Stimulated activated naive B cell treated with anti-CD40 and anti-IgM and Interleukin-4, amounts not matched to agents 10 μg/mL and 1 μg/mL and 100 μg/mL, for 72 hours (primary cell): ENCODE data around the gene EP400.
A peak's percentile ranks its signal among the peaks of the same experiment; 100 is the strongest.

Experiments
- ATAC-seq, 2 donors: fragments of 150-1000 bp; cut with Tn5 transposase; replicated peaks; 2 replicates each; pipeline ENCODE4 v1.10.0; 2021; ENCODE audit warnings: moderate library complexity in 1 of 2
- DNase-seq: peaks from one replicate; pipeline ENCODE4 v3.0.0; 2021
- H3K27ac Mint-ChIP-seq: one replicate; pipeline ENCODE4 v1.8.0; 2022; ENCODE audit warnings: mild to moderate bottlenecking, mixed read lengths
- H3K27me3 Mint-ChIP-seq, 2 donors: one replicate each; pipeline ENCODE4 v1.8.0; 2022; ENCODE audit warnings: mixed read lengths in 2 of 2
- H3K36me3 Mint-ChIP-seq, 2 donors: one replicate each; pipeline ENCODE4 v1.8.0; 2022; ENCODE audit warnings: mixed read lengths in 2 of 2, mild to moderate bottlenecking in 1 of 2
- H3K4me1 Mint-ChIP-seq, 2 donors: one replicate each; pipeline ENCODE4 v1.8.0; 2022; ENCODE audit warnings: mixed read lengths in 2 of 2, mild to moderate bottlenecking in 1 of 2
- H3K4me3 Mint-ChIP-seq, 2 donors: one replicate each; pipeline ENCODE4 v1.8.0; 2022; ENCODE audit warnings: mild to moderate bottlenecking in 2 of 2, mixed read lengths in 2 of 2, moderate library complexity in 1 of 2
- H3K9me3 Mint-ChIP-seq, 2 donors: one replicate each; pipeline ENCODE4 v1.8.0; 2022; ENCODE audit warnings: mixed read lengths in 2 of 2, mild to moderate bottlenecking in 1 of 2

Gene EP400

GRCh38 chr12:131928711-131929580 is 20.8 kb upstream of the EP400 start, which contains the start of gene PUS1:
Gene PUS1 (plus strand): TSS chr12:131929276. CDS start chr12:131929723, 447 bp downstream.
- H3K36me3 Mint-ChIP-seq, result peaks cover 18 to 26% of the 10 kb centered on the region in 2 donors
- DNase-seq, result peak; percentile 92
- peak within 1 kb of the TSS; percentile 90 to 99 for H3K4me3 Mint-ChIP-seq
- peak; percentile 79 to 84 for ATAC-seq
- H3K27ac Mint-ChIP-seq, result peak within 1 kb of the TSS; percentile 100
- no peaks in the 10 kb centered on the region for H3K27me3 Mint-ChIP-seq
- H3K4me1 Mint-ChIP-seq, result peaks cover 27 to 34% of the 10 kb centered on the region in 2 donors
- H3K9me3 Mint-ChIP-seq, result no peaks in the 10 kb centered on the region

DNA sequence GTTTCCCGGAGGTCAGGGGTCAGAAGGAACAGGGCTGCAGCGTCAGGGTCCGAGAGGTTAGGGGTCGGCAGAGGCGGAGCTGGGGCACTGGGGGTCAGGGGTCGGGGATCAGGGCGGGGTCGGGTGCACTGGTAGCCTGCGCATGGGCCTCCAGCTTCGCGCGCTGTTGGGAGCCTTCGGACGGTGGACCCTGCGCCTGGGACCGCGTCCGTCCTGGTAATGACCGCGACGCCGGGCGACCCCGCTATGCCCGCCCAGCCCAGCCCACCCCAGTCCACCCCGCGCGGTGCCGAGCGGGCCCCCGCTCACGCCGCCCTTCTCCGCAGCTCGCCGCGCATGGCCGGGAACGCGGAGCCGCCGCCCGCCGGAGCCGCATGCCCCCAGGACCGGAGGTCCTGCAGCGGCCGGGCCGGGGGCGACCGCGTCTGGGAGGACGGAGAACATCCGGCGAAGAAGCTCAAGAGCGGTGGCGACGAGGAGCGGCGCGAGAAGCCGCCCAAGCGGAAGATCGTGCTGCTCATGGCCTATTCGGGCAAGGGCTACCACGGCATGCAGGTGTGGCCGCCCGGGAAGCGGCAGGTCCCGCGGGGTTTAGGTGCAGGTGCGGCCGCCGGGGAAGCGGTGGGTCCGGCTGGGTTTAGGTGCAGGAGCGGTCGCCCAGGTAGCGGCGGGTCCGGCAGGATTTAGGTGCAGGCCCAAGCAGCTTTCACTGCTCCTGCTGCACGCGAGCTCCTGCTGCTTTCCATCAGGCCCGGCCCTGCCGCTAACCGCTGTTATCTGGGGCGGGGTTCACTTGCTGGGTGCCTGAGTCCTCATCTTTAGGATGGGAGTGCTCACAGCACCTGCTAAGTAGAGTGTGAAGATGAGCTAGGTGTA is 19.9 kb upstream of the EP400 start:
- H3K4me3 Mint-ChIP-seq, result peak overlapping the region; percentile 90 to 99
- peak overlapping the region; percentile 100 for H3K27ac Mint-ChIP-seq
- DNase-seq, result no peak
- peaks cover 18 to 27% of the 10 kb centered on the region in 2 donors for H3K36me3 Mint-ChIP-seq
- no peaks in the 10 kb centered on the region for H3K27me3 Mint-ChIP-seq
- H3K4me1 Mint-ChIP-seq, result peaks cover 22 to 26% of the 10 kb centered on the region in 2 donors
- H3K9me3 Mint-ChIP-seq, result no peaks in the 10 kb centered on the region
- ATAC-seq, result peak; percentile 12 to 19

- Mint-ChIP-seq H3K4me1 (peaks cover 19 to 21% of the 10 kb centered on the region in 2 donors), H3K4me3 (peak overlapping the region; percentile 82 to 92), H3K36me3 (peaks cover 18 to 27% of the 10 kb centered on the region in 2 donors), H3K27ac (peak overlapping the region; percentile 90), H3K27me3 (no peaks in the 10 kb centered on the region), H3K9me3 (no peaks in the 10 kb centered on the region)
- no peak for ATAC-seq
- DNase-seq, result no peak
These were observed 19.2 kb upstream of the EP400 start for GRCh38 chr12:131930510-131930909.

GRCh38 chr12:131933387-131933786 is 16.4 kb upstream of the EP400 start:
- Mint-ChIP-seq H3K36me3 (peaks cover 32 to 41% of the 10 kb centered on the region in 2 donors), H3K9me3 (no peaks in the 10 kb centered on the region), H3K4me1 (peaks cover 11 to 12% of the 10 kb centered on the region in 2 donors), H3K27me3 (no peaks in the 10 kb centered on the region), H3K27ac (no peak overlapping the region), H3K4me3 (no peak overlapping the region)
- ATAC-seq (no peak), DNase-seq (no peak)

GRCh38 chr12:131934535-131934934 is 15.2 kb upstream of the EP400 start:
- Mint-ChIP-seq H3K27ac (no peak overlapping the region), H3K4me3 (no peak overlapping the region), H3K9me3 (no peaks in the 10 kb centered on the region), H3K4me1 (peaks cover 10% of the 10 kb centered on the region in 2 donors), H3K27me3 (no peaks in the 10 kb centered on the region), H3K36me3 (peaks cover 34 to 42% of the 10 kb centered on the region in 2 donors)
- ATAC-seq (no peak), DNase-seq (no peak)

DNA sequence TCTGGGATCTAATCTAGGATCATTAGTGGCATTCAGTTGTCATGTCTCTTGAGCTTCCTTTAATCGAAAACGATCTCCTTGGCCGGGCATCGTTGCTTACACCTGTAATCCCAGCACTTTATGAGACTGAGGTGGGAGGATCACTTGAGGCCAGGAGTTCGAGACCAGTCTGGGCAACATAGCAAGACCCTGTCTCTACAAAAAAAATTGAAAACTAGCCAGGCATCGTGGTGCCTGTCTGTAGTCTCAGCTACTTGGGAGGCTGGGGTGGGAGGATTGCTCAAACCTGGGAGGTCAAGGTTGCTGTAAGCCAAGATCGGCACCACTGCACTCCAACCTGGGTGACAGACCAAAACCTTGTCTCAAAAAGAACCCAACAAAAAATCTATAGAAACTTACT is 11.7 kb upstream of the EP400 start:
- H3K9me3 Mint-ChIP-seq, result no peaks in the 10 kb centered on the region
- H3K36me3 Mint-ChIP-seq, result peaks cover 44 to 50% of the 10 kb centered on the region in 2 donors
- H3K27ac Mint-ChIP-seq, result peak overlapping the region; percentile 10
- H3K4me1 Mint-ChIP-seq, result peaks cover 0 to 6% of the 10 kb centered on the region in 2 donors
- H3K4me3 Mint-ChIP-seq, result no peak overlapping the region
- no peak for ATAC-seq
- DNase-seq, result no peak
- H3K27me3 Mint-ChIP-seq, result no peaks in the 10 kb centered on the region

- H3K4me1 Mint-ChIP-seq, result no peaks in the 10 kb centered on the region
- DNase-seq (no peak), ATAC-seq (no peak)
- peaks cover 49% of the 10 kb centered on the region in 2 donors for H3K36me3 Mint-ChIP-seq
- H3K27ac Mint-ChIP-seq, result no peak overlapping the region
- H3K27me3 Mint-ChIP-seq, result no peaks in the 10 kb centered on the region
- no peaks in the 10 kb centered on the region for H3K9me3 Mint-ChIP-seq
- no peak overlapping the region for H3K4me3 Mint-ChIP-seq
These were observed 10.7 kb upstream of the EP400 start for GRCh38 chr12:131939007-131939406.

DNA sequence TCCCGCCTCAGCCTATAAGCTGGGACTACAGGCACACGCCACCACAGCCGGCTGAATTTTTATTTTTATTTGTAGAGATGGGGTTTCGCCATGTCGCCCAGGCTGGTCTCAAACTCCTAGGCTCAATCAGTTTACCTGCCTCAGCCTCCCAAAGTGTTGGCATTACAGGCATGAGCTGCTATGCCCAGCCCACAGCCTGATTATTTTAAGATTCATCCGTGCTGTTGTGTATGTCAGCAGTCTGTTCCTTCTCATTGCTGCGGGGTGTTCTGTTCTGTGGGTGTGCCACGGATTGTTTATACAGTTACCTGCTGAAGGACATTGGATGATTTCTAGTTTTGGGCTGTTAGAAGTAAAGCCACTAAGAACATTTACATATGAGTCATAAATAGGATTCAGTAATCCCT is 9.6 kb upstream of the EP400 start:
- DNase-seq (no peak), ATAC-seq (no peak)
- Mint-ChIP-seq H3K27ac (no peak overlapping the region), H3K9me3 (no peaks in the 10 kb centered on the region), H3K4me1 (peaks cover 0 to 2% of the 10 kb centered on the region in 2 donors), H3K36me3 (peaks cover 56 to 59% of the 10 kb centered on the region in 2 donors), H3K4me3 (no peak overlapping the region), H3K27me3 (no peaks in the 10 kb centered on the region)

- no peak overlapping the region for H3K27ac Mint-ChIP-seq
- H3K9me3 Mint-ChIP-seq, result no peaks in the 10 kb centered on the region
- peaks cover 53 to 59% of the 10 kb centered on the region in 2 donors for H3K36me3 Mint-ChIP-seq
- no peaks in the 10 kb centered on the region for H3K27me3 Mint-ChIP-seq
- H3K4me3 Mint-ChIP-seq, result no peak overlapping the region
- H3K4me1 Mint-ChIP-seq, result peaks cover 0 to 2% of the 10 kb centered on the region in 2 donors
- DNase-seq (no peak), ATAC-seq (no peak)
These were observed 8.4 kb upstream of the EP400 start for GRCh38 chr12:131941116-131941986.

GRCh38 chr12:131941987-131942341 is 7.8 kb upstream of the EP400 start:
- no peak for DNase-seq
- ATAC-seq, result no peak
- H3K36me3 Mint-ChIP-seq, result peaks cover 52 to 55% of the 10 kb centered on the region in 2 donors
- no peak overlapping the region for H3K27ac Mint-ChIP-seq
- no peak overlapping the region for H3K4me3 Mint-ChIP-seq
- no peaks in the 10 kb centered on the region for H3K27me3 Mint-ChIP-seq
- no peaks in the 10 kb centered on the region for H3K9me3 Mint-ChIP-seq
- peaks cover 0 to 2% of the 10 kb centered on the region in 2 donors for H3K4me1 Mint-ChIP-seq

DNA sequence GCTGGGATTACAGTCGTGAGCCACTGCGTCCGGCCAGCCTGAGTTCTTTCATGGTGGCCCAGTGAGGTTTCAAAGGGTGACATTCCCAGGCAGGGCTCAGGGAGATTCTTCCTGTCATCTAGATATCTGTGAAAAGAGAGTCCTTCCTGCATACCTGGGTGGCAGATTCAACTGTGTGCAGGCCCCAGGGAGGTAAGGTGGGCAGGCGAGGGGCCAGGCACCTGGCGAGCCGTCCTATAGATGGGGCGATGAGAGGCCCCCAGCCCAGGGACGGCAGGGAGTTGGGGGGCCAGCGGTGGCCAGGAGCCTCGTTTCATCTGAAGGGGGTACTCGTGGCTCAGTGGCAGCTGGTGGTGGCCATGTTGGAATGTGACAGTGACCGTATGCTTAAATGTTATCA is 7.1 kb upstream of the EP400 start:
- Mint-ChIP-seq H3K4me3 (no peak overlapping the region), H3K4me1 (peaks cover 3 to 5% of the 10 kb centered on the region in 2 donors), H3K27ac (peak overlapping the region; percentile 47), H3K36me3 (peaks cover 49 to 51% of the 10 kb centered on the region in 2 donors), H3K27me3 (no peaks in the 10 kb centered on the region), H3K9me3 (no peaks in the 10 kb centered on the region)
- DNase-seq, result no peak
- ATAC-seq, result no peak

GRCh38 chr12:131943389-131943788 is 6.4 kb upstream of the EP400 start:
- H3K36me3 Mint-ChIP-seq, result peaks cover 44 to 47% of the 10 kb centered on the region in 2 donors
- H3K4me1 Mint-ChIP-seq, result peaks cover 5 to 6% of the 10 kb centered on the region in 2 donors
- H3K27me3 Mint-ChIP-seq, result no peaks in the 10 kb centered on the region
- H3K27ac Mint-ChIP-seq, result no peak overlapping the region
- no peak overlapping the region for H3K4me3 Mint-ChIP-seq
- ATAC-seq (no peak), DNase-seq (no peak)
- no peaks in the 10 kb centered on the region for H3K9me3 Mint-ChIP-seq

- no peaks in the 10 kb centered on the region for H3K9me3 Mint-ChIP-seq
- DNase-seq (no peak), ATAC-seq (no peak)
- no peaks in the 10 kb centered on the region for H3K27me3 Mint-ChIP-seq
- peak overlapping the region; percentile 20 for H3K27ac Mint-ChIP-seq
- H3K4me3 Mint-ChIP-seq, result no peak overlapping the region
- H3K4me1 Mint-ChIP-seq, result peaks cover 5 to 6% of the 10 kb centered on the region in 2 donors
- peaks cover 42 to 46% of the 10 kb centered on the region in 2 donors for H3K36me3 Mint-ChIP-seq
These were observed 5.9 kb upstream of the EP400 start for GRCh38 chr12:131943876-131944275.
